ENCODE results near the gene IGFBP2. TPM values are rescaled to one million over a fixed set of nuclear protein-coding genes. Genes with fewer than 3 reads are reported as not detected.

Gene IGFBP2
- total RNA-seq, 2 donors from 2014 or later: 106 to 177 TPM

GRCh38 chr2:216692636-216693413 is 59.6 kb downstream of the IGFBP2 start:
- peak overlapping the region; percentile 63 for H3K27ac ChIP-seq
- intact Hi-C loops (cut with DNase I): loop anchor here (10.0 kb wide), 2 partner anchors 362 to 472 kb away; no protein-coding TSS in a partner anchor
- DNase-seq: peak; percentile 79
- H3K9me3 ChIP-seq: no peaks in the 10 kb centered on the region
- no peaks in the 10 kb centered on the region for H3K36me3 ChIP-seq
- TF ChIP-seq, protein P1, sequence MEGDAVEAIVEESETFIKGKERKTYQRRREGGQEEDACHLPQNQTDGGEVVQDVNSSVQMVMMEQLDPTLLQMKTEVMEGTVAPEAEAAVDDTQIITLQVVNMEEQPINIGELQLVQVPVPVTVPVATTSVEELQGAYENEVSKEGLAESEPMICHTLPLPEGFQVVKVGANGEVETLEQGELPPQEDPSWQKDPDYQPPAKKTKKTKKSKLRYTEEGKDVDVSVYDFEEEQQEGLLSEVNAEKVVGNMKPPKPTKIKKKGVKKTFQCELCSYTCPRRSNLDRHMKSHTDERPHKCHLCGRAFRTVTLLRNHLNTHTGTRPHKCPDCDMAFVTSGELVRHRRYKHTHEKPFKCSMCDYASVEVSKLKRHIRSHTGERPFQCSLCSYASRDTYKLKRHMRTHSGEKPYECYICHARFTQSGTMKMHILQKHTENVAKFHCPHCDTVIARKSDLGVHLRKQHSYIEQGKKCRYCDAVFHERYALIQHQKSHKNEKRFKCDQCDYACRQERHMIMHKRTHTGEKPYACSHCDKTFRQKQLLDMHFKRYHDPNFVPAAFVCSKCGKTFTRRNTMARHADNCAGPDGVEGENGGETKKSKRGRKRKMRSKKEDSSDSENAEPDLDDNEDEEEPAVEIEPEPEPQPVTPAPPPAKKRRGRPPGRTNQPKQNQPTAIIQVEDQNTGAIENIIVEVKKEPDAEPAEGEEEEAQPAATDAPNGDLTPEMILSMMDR (IDR thresholded peaks at IDR 0.05): no peak
- H3K9ac ChIP-seq (ENCODE audit: low read depth in 2 of 2, low read length in 2 of 2): peak overlapping the region in 1 of 2 donors; percentile 55
- peak overlapping the region; percentile 23 for H3K4me3 ChIP-seq
- H3K27me3 ChIP-seq: peaks cover 44% of the 10 kb centered on the region
- H3K4me1 ChIP-seq: no peaks in the 10 kb centered on the region

DNA sequence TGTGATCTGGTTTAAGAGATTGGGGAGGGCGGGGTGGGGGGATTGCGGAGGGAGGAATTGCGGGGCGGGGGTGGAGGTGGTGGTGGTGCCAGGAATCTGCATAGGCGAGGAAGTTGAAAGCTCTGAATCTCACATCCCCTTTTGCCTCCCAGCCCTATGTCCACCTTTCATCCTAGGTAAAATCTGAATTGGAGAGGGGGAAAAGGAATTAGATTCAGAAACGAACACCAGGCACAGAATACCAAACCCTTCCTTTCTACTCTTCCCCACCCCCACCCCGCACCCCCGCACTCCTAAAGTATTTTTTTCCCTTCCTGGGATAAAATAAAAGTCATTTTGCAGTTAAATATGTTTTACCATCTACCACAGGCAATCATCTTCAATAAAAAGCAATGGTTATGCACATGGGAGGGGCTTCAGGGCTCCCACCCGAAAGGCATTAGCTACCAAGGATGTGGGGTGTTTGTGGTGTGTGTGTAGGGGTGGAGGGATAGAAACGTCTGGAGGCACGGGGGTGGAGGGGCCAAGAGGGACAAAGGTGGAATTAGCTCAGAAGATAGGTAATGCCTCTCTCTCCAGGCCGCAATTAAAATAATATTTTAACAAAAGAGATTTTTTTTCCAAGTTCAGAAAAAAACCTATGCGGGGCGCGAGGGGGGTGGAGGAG is 60.3 kb downstream of the IGFBP2 start:
- intact Hi-C loops (cut with DNase I): loop anchor here (10.0 kb wide), 2 partner anchors 361 to 471 kb away; no protein-coding TSS in a partner anchor
- TF ChIP-seq, protein P1 (IDR thresholded peaks at IDR 0.05): no peak
- H3K9me3 ChIP-seq: no peaks in the 10 kb centered on the region
- peak overlapping the region; percentile 54 for H3K27ac ChIP-seq
- H3K4me3 ChIP-seq: peak overlapping the region; percentile 35
- H3K27me3 ChIP-seq: peaks cover 44% of the 10 kb centered on the region
- no peaks in the 10 kb centered on the region for H3K4me1 ChIP-seq
- H3K36me3 ChIP-seq: no peaks in the 10 kb centered on the region
- DNase-seq: no peak
- peak overlapping the region; percentile 46 to 48 for H3K9ac ChIP-seq (ENCODE audit: low read depth in 2 of 2, low read length in 2 of 2)

DNA sequence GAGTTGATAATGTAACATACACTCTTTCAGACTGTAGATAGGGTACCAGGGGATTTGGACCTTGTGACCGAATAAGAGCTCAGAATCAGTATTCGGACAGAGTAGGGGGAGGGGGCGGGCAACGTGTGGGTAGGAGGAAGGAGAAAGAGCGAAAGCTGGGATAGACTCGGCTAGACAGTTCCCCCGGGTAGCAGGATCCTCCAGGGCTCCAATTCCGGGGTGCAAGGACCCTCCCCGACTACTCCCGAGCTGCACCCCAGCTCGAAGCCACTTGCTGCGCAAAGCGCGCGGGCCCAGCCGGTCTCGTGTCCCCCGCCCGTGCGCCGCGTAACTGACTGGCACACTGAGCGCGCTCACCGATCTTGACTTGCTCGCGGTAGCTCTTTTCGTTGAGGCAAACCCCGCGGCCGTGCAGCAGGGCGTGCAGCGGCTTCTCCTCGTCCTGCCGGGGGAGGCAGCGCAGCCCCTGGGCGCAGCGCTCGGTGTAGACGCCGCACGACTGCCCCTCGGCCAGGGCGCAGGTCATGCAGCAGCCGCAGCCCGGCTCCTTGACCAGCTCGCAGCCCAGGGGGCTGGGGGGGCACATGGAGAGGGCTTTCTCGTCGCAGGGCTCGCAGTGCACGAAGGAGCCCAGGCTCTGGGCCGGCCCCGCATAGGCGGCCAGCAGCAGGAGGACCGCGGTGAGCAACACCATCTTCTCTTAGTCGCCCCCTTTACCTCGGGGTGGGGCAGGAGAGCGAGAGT is 61.0 kb downstream of the IGFBP2 start:
- Histone ChIP-seq H3K27ac (peak overlapping the region; percentile 54), H3K27me3 (peaks cover 44% of the 10 kb centered on the region), H3K4me1 (no peaks in the 10 kb centered on the region), H3K4me3 (peak overlapping the region; percentile 35), H3K36me3 (no peaks in the 10 kb centered on the region), H3K9ac (ENCODE audit: low read depth in 2 of 2, low read length in 2 of 2) (peak overlapping the region; percentile 46 to 64), H3K9me3 (no peaks in the 10 kb centered on the region)
- TF ChIP-seq, protein P1 (IDR thresholded peaks at IDR 0.05): no peak
- intact Hi-C loops (cut with DNase I): loop anchor here (10.0 kb wide), 2 partner anchors 361 to 471 kb away; no protein-coding TSS in a partner anchor
- DNase-seq: no peak

GRCh38 chr2:216694826-216695217 is 61.6 kb downstream of the IGFBP2 start:
- Histone ChIP-seq H3K27ac (peak overlapping the region; percentile 54), H3K36me3 (no peaks in the 10 kb centered on the region), H3K4me3 (peak overlapping the region; percentile 35), H3K9ac (ENCODE audit: low read depth in 2 of 2, low read length in 2 of 2) (peak overlapping the region; percentile 46 to 64), H3K4me1 (no peaks in the 10 kb centered on the region), H3K9me3 (no peaks in the 10 kb centered on the region), H3K27me3 (peaks cover 42% of the 10 kb centered on the region)
- no peak for DNase-seq
- intact Hi-C loops (cut with DNase I): loop anchor here (10.0 kb wide), 2 partner anchors 360 to 470 kb away; no protein-coding TSS in a partner anchor
- TF ChIP-seq, protein P1 (IDR thresholded peaks at IDR 0.05): no peak

DNA sequence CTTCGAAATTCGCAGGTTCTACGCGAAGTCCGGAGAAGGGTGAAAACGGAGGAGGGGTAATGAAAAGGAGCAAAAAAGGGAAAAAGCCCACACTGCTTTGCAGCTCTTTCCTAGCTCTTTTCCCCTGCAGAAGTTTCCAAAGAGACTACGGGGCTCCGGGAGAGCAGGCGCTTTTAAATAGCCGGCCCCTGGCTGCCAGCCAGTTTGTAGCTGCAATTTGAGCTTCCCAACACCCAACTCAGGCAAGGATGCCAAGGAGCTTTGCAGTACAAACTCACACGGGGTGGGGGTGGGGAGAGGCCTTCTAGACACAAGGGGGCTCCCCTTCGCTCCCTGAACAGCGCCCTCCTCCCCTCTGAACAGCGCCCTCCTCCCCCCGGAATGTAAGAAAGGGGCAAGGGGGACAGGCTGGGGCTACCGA is 62.2 kb downstream of the IGFBP2 start, which contains the start of gene IGFBP5:
TSS of gene IGFBP5 (minus strand) at position 149 of the 421 bp plus-strand sequence. CDS start 774 bp downstream, outside the sequence.
- no peaks in the 10 kb centered on the region for H3K9me3 ChIP-seq
- H3K36me3 ChIP-seq: no peaks in the 10 kb centered on the region
- peak; percentile 72 for DNase-seq
- peaks cover 37% of the 10 kb centered on the region for H3K27me3 ChIP-seq
- H3K9ac ChIP-seq (ENCODE audit: low read depth in 2 of 2, low read length in 2 of 2): peak within 1 kb of the TSS; percentile 46 to 64
- H3K4me1 ChIP-seq: no peaks in the 10 kb centered on the region
- peak within 1 kb of the TSS; percentile 35 for H3K4me3 ChIP-seq
- TF ChIP-seq, protein P1 (IDR thresholded peaks at IDR 0.05): no peak
- peak within 1 kb of the TSS; percentile 54 for H3K27ac ChIP-seq
- intact Hi-C loops (cut with DNase I): loop anchor here (10.0 kb wide), 2 partner anchors 359 to 469 kb away; no protein-coding TSS in a partner anchor
